HepG2 (cell line): ENCODE results near the gene SHANK2. TPM values are rescaled to one million over a fixed set of nuclear protein-coding genes. Genes with fewer than 3 reads are reported as not detected.

Experiments
- GFI1 ChIP-seq: sonication (generic); formaldehyde crosslinking; IDR thresholded peaks from 2 replicates; pipeline ENCODE4 v1.5.0; 2020; ENCODE audit warnings: missing genetic modification reagents, mild to moderate bottlenecking, borderline replicate concordance
- HMGXB3 ChIP-seq: sonication (generic); formaldehyde crosslinking; IDR thresholded peaks from 2 replicates; pipeline ENCODE4 v1.4.0; 2020; ENCODE audit warnings: missing genetic modification reagents, borderline replicate concordance
- KDM3A ChIP-seq: IDR thresholded peaks from 2 replicates; pipeline ENCODE4 v1.6.1; 2018; ENCODE audit warnings: low read depth, missing compliant biosample characterization
- SIN3A ChIP-seq: IDR thresholded peaks from 2 replicates; pipeline ENCODE4 v1.6.1; 2011; ENCODE audit warnings: low read depth, mild to moderate bottlenecking, control low read depth, low read length, borderline replicate concordance
- ZNF740 ChIP-seq: sonication (generic); formaldehyde crosslinking; IDR thresholded peaks from 2 replicates; pipeline ENCODE4 v1.4.0; 2020; ENCODE audit warnings: missing genetic modification reagents
- ZNF878 ChIP-seq: sonication (generic); formaldehyde crosslinking; IDR thresholded peaks from 2 replicates; pipeline ENCODE4 v1.8.1; 2023; ENCODE audit warnings: mild to moderate bottlenecking, missing genetic modification reagents, moderate library complexity
- polyA plus RNA-seq, 8 experiments: library from polyadenylated mRNA; depleted of rRNA in 3 of 8; stranded (reverse) in 7 of 8; unstranded in 1 of 8; fragments of >200 nt; fragmentation: Illumina TruSeq in 4 of 8; extraction: Trizol in 4 of 8; gene quantifications; 2 replicates each; pipeline versions ENCODE4 v1.2.1 to v1.2.3, GENCODE V29; 2011 to 2016; ENCODE audit warnings: low read depth in 4 of 8, missing spikeins in 1 of 8, mixed read lengths in 1 of 8; ENCODE audit not compliant: insufficient read depth in 1 of 8
- total RNA-seq, 5 experiments: library from RNA; depleted of rRNA; stranded (reverse); fragments of >200 nt; fragmentation: Illumina TruSeq; extraction: Trizol; gene quantifications; 2 replicates each; pipeline ENCODE4 v1.2.3, GENCODE V29; 2016; ENCODE audit warnings: low read depth in 1 of 5

SHANK2 gene
- total and polyA plus RNA-seq, 2 of the 13 experiments (the other 11 are each of a cell fraction or from before 2014, with no cell fraction given), result 10.2 to 13.0 TPM

DNA sequence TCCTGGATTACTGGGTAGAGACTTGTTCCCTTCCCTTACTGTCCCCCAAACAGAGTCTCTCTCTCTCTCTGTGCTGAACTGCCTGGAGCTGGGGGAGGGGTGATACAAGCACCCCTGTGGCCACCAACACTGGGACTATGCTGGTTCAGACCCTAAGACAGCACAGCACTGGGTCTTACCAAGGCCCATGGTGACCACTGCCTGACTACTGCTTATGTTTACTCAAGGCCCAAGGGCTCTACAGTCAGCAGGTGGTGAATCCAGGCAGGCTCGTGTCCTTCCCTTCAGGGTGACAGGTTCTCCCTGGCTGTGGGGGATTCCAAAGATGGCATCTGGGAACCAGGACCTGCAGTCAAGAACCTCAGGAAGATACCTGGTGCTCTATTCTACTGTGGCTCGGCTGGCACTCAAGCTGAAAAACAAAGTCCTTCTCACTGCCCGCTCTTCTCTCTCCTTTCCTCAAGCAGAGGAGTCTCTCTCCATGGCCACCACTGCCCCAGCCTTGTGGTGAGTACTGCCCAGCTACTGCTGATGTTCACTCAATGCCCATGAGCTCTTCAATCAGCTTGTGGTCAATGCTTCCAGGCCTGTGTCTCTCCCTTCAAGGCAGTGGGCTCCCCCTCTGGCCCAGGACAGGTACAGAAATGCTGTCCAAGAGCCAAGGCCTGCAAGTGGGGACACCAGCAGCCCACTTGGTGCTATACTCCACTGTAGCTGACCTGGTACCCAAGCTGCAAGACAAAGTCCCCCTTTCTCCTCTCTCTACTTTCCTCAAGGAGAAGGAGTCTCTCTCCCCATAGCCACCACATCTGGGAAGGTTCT is 41.8 kb upstream of the SHANK2 start (continued):
- TF ChIP-seq KDM3A (CRISPR knock-in tag), result no peak
- TF ChIP-seq HMGXB3, result no peak
- no peak for TF ChIP-seq ZNF878 (CRISPR knock-in tag)
- no peak for TF ChIP-seq SIN3A
- no peak for TF ChIP-seq ZNF740 (CRISPR knock-in tag)
- no peak for TF ChIP-seq GFI1 (CRISPR knock-in tag)
